ENCODE data around the gene TEAD1. TPM values are rescaled to one million over a fixed set of nuclear protein-coding genes. Genes with fewer than 3 reads are reported as not detected.

The TEAD1 gene
- total and polyA plus RNA-seq, 4 donors = 9.1 to 38.4 (median 10.7) TPM

- WGBS = 94% methylated on average over 3 of the region's 3 CpGs
- DNase-seq (ENCODE audit: low spot score) = no peak
- no peak for TF ChIP-seq MAX (IDR thresholded peaks at IDR 0.05)
- no peak for TF ChIP-seq GABPA (IDR thresholded peaks at IDR 0.05 in 1 of 2, conservative IDR thresholded peaks at IDR 0.05 in 1 of 2)
- TF ChIP-seq YY1 (IDR thresholded peaks at IDR 0.05) = no peak
- TF ChIP-seq CTCF (IDR thresholded peaks at IDR 0.05; ENCODE audit: low read depth, low read length, missing input control) = no peak
- no peak for TF ChIP-seq TAF1 (conservative IDR thresholded peaks at IDR 0.05)
- no peak for TF ChIP-seq NR2F2 (IDR thresholded peaks at IDR 0.05)
- no peak for TF ChIP-seq RXRA (IDR thresholded peaks at IDR 0.05)
- no peak for TF ChIP-seq FOXA1 (IDR thresholded peaks at IDR 0.05)
- no peak for TF ChIP-seq REST (IDR thresholded peaks at IDR 0.05)
- no peak for TF ChIP-seq EGR1 (IDR thresholded peaks at IDR 0.05; ENCODE audit: low read depth in 2 of 2)
- TF ChIP-seq SP1 (IDR thresholded peaks at IDR 0.05) = no peak
- H3K9ac ChIP-seq (ENCODE audit: low read depth in 1 of 2, low read length in 2 of 2) = no peak overlapping the region
- H3K27me3 ChIP-seq (ENCODE audit: control insufficient read depth in 4 of 4, insufficient read depth in 4 of 4, low read length in 3 of 4) = no peaks in the 10 kb centered on the region
- H3K27ac ChIP-seq (ENCODE audit: low read depth in 1 of 2, low read length in 2 of 2) = no peak overlapping the region
- H3K4me3 ChIP-seq (ENCODE audit: low read depth in 1 of 3, low read length in 3 of 3) = no peak overlapping the region
- peaks cover 0 to 12% (median 9%) of the 10 kb centered on the region in 4 donors for H3K36me3 ChIP-seq (ENCODE audit: control insufficient read depth in 4 of 4, insufficient read depth in 3 of 4, low read depth in 1 of 4, low read length in 3 of 4)
- H3K9me3 ChIP-seq (ENCODE audit: control insufficient read depth in 4 of 4, low read length in 3 of 4) = no peaks in the 10 kb centered on the region
- H3K4me1 ChIP-seq (ENCODE audit: control insufficient read depth in 4 of 4, insufficient read depth in 4 of 4, low read length in 3 of 4) = no peaks in the 10 kb centered on the region
Observed at GRCh38 chr11:12924650-12925049, 250.4 kb downstream of the TEAD1 start.

GRCh38 chr11:12925520-12925919 is 251.3 kb downstream of the TEAD1 start:
- Histone ChIP-seq H3K4me3 (ENCODE audit: low read depth in 1 of 3, low read length in 3 of 3) (no peak overlapping the region), H3K9ac (ENCODE audit: low read depth in 1 of 2, low read length in 2 of 2) (no peak overlapping the region), H3K9me3 (ENCODE audit: control insufficient read depth in 4 of 4, low read length in 3 of 4) (no peaks in the 10 kb centered on the region), H3K36me3 (ENCODE audit: control insufficient read depth in 4 of 4, insufficient read depth in 3 of 4, low read depth in 1 of 4, low read length in 3 of 4) (peaks cover 0 to 15% (median 9%) of the 10 kb centered on the region in 4 donors), H3K4me1 (ENCODE audit: control insufficient read depth in 4 of 4, insufficient read depth in 4 of 4, low read length in 3 of 4) (no peaks in the 10 kb centered on the region), H3K27me3 (ENCODE audit: control insufficient read depth in 4 of 4, insufficient read depth in 4 of 4, low read length in 3 of 4) (no peaks in the 10 kb centered on the region), H3K27ac (ENCODE audit: low read depth in 1 of 2, low read length in 2 of 2) (no peak overlapping the region)
- TF ChIP-seq REST (IDR thresholded peaks at IDR 0.05) = no peak
- no peak for TF ChIP-seq HNF4G (IDR thresholded peaks at IDR 0.05)
- no peak for TF ChIP-seq JUND (IDR thresholded peaks at IDR 0.05)
- no peak for TF ChIP-seq HNF4A (conservative IDR thresholded peaks at IDR 0.05)
- no peak for TF ChIP-seq ATF3 (IDR thresholded peaks at IDR 0.05)
- no peak for TF ChIP-seq YY1 (IDR thresholded peaks at IDR 0.05)
- TF ChIP-seq CTCF (IDR thresholded peaks at IDR 0.05; ENCODE audit: low read depth, low read length, missing input control) = no peak
- no peak for DNase-seq (ENCODE audit: low spot score)
- WGBS = 70% methylated on average over 4 of the region's 4 CpGs

All from liver (tissue), 9 donors.